Osteoblast (primary cell): Measurements from ENCODE around the gene MYO1G. TPM values are rescaled to one million over a fixed set of nuclear protein-coding genes. Genes with fewer than 3 reads are reported as not detected.

Experiments
- DNase-seq: peaks from one replicate; pipeline ENCODE4 v3.0.0; 2011; ENCODE audit warnings: low spot score, mixed read lengths; ENCODE audit not compliant: insufficient read length; ENCODE audit errors: missing footprints
- H2AFZ ChIP-seq: 2 replicates; pipeline ENCODE4 v1.6.0; 2011; ENCODE audit warnings: mild to moderate bottlenecking, low read length
- H3K27ac ChIP-seq: 2 replicates; pipeline ENCODE4 v1.5.1; 2011; ENCODE audit warnings: mild to moderate bottlenecking, low read depth, low read length, moderate library complexity
- H3K27me3 ChIP-seq: 2 replicates; pipeline ENCODE4 v1.6.0; 2012; ENCODE audit warnings: mild to moderate bottlenecking, control low read depth, inconsistent platforms, low read length, moderate library complexity; ENCODE audit not compliant: insufficient read depth
- H3K36me3 ChIP-seq: 2 replicates; pipeline ENCODE4 v1.5.1; 2011; ENCODE audit warnings: mild to moderate bottlenecking, low read length, control low read depth, moderate library complexity; ENCODE audit not compliant: insufficient read depth
- H3K4me1 ChIP-seq: 2 replicates; pipeline ENCODE4 v1.5.1; 2011; ENCODE audit warnings: mild to moderate bottlenecking, low read length, control low read depth, moderate library complexity; ENCODE audit not compliant: insufficient read depth
- H3K4me2 ChIP-seq: 2 replicates; pipeline ENCODE4 v1.6.0; 2011; ENCODE audit warnings: mild to moderate bottlenecking, low read length; ENCODE audit not compliant: insufficient read depth
- H3K4me3 ChIP-seq: fragments of 200-600 bp; sonication (generic); 3 replicates; pipeline ENCODE4 v1.5.1; 2012; ENCODE audit warnings: mild to moderate bottlenecking, low read length, inconsistent platforms; ENCODE audit not compliant: insufficient read depth
- H3K79me2 ChIP-seq: 2 replicates; pipeline ENCODE4 v1.6.0; 2012; ENCODE audit warnings: mild to moderate bottlenecking, low read length, control low read depth, inconsistent platforms; ENCODE audit not compliant: insufficient read depth
- H3K9me3 ChIP-seq: 2 replicates; pipeline ENCODE4 v1.5.1; 2011; ENCODE audit warnings: low read depth, low read length, control low read depth
- H4K20me1 ChIP-seq: 2 replicates; pipeline ENCODE4 v1.6.0; 2012; ENCODE audit warnings: mild to moderate bottlenecking, low read length, control low read depth; ENCODE audit not compliant: insufficient read depth
- CTCF ChIP-seq: IDR thresholded peaks from 2 replicates; pipeline ENCODE4 v1.5.1; 2011; ENCODE audit warnings: mild to moderate bottlenecking, low read depth, low read length, moderate library complexity; ENCODE audit errors: extremely low read depth
- total RNA-seq: library from RNA; depleted of rRNA; stranded (reverse); fragments of >200 nt; gene quantifications from 2 replicates; pipeline ENCODE4 v1.2.3, GENCODE V29; 2012

MYO1G gene
- total RNA-seq, 1 donor: 0.36 TPM

GRCh38 chr7:44962483-44963251 is 16.1 kb downstream of the MYO1G start:
- peak overlapping the region; percentile 66 for H3K4me3 ChIP-seq
- peak; percentile 94 for DNase-seq
- no peaks in the 10 kb centered on the region for H3K36me3 ChIP-seq
- H4K20me1 ChIP-seq: no peaks in the 10 kb centered on the region
- peak overlapping the region; percentile 81 for H3K4me2 ChIP-seq
- peaks cover 14% of the 10 kb centered on the region for H3K27me3 ChIP-seq
- H3K4me1 ChIP-seq: no peaks in the 10 kb centered on the region
- peak overlapping the region; percentile 83 for H2AFZ ChIP-seq
- no peak for TF ChIP-seq CTCF
- no peaks in the 10 kb centered on the region for H3K79me2 ChIP-seq
- no peaks in the 10 kb centered on the region for H3K9me3 ChIP-seq
- no peak overlapping the region for H3K27ac ChIP-seq

GRCh38 chr7:44961844-44962482 is 16.9 kb downstream of the MYO1G start:
- Histone ChIP-seq H3K36me3 (no peaks in the 10 kb centered on the region), H2AFZ (peak overlapping the region; percentile 83), H3K4me3 (peak overlapping the region; percentile 66), H3K27me3 (peaks cover 14% of the 10 kb centered on the region), H3K4me1 (no peaks in the 10 kb centered on the region), H3K4me2 (peak overlapping the region; percentile 81), H3K27ac (no peak overlapping the region), H3K9me3 (no peaks in the 10 kb centered on the region), H3K79me2 (no peaks in the 10 kb centered on the region), H4K20me1 (no peaks in the 10 kb centered on the region)
- DNase-seq: peak; percentile 88
- TF ChIP-seq CTCF: no peak

- Histone ChIP-seq H3K27ac (no peak overlapping the region), H2AFZ (no peak overlapping the region), H3K4me1 (no peaks in the 10 kb centered on the region), H4K20me1 (no peaks in the 10 kb centered on the region), H3K27me3 (peaks cover 14% of the 10 kb centered on the region), H3K4me3 (no peak overlapping the region), H3K9me3 (no peaks in the 10 kb centered on the region), H3K4me2 (no peak overlapping the region), H3K79me2 (no peaks in the 10 kb centered on the region), H3K36me3 (no peaks in the 10 kb centered on the region)
- no peak for TF ChIP-seq CTCF
- peak; percentile 88 for DNase-seq
These were observed 18.7 kb downstream of the MYO1G start for GRCh38 chr7:44960011-44960580.

- H3K4me2 ChIP-seq: no peak overlapping the region
- no peaks in the 10 kb centered on the region for H3K4me1 ChIP-seq
- H3K79me2 ChIP-seq: no peaks in the 10 kb centered on the region
- TF ChIP-seq CTCF: no peak
- no peaks in the 10 kb centered on the region for H3K36me3 ChIP-seq
- H2AFZ ChIP-seq: no peak overlapping the region
- no peaks in the 10 kb centered on the region for H4K20me1 ChIP-seq
- H3K4me3 ChIP-seq: no peak overlapping the region
- H3K27me3 ChIP-seq: peaks cover 14% of the 10 kb centered on the region
- peak; percentile 72 for DNase-seq
- no peak overlapping the region for H3K27ac ChIP-seq
- H3K9me3 ChIP-seq: no peaks in the 10 kb centered on the region
These were observed 19.3 kb downstream of the MYO1G start for GRCh38 chr7:44959433-44959951.
